Measurements from ENCODE around the gene UBE3B.
"Not testable (repeated sequence)": the region's sequence is repeated elsewhere in the genome, so short reads cannot be mapped to it uniquely, and the experiment has no call there.

UBE3B gene

DNA sequence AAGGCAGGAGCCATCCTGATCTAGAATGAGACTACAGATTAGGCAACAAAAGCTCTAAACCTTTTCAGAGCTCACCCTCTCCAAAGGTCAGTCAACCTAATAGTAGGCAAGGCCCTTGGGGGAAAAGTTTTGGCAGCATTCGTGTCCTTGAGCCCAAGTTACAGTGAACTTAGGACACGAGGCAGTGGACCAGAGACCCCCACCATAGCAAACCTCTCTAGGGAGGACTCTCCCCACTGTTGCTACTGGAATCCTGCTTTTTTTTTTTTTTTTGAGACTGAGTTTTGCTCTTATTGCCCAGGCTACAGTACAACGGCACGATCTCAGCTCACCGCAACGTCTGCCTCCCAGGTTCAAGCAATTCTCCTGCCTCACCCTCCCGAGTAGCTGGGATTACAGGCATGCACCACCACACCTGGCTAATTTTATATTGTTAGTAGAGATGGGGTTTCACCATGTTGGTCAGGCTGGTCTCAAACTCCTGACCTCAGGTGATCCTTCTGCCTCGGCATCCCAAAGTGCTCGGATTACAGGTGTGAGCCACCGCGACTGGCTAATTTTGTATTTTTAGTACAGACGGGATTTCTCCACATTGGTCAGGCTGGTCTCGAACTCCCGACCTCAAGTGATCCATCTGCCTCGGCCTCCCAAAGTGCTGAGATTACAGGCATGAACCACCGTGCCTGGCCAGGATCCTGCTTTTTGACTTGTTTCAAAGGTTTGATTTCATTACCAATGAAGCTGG is 3.7 kb upstream of the UBE3B start:
- not testable (repeated sequence) for DNase-seq (ENCODE audit: low read depth)

DNA sequence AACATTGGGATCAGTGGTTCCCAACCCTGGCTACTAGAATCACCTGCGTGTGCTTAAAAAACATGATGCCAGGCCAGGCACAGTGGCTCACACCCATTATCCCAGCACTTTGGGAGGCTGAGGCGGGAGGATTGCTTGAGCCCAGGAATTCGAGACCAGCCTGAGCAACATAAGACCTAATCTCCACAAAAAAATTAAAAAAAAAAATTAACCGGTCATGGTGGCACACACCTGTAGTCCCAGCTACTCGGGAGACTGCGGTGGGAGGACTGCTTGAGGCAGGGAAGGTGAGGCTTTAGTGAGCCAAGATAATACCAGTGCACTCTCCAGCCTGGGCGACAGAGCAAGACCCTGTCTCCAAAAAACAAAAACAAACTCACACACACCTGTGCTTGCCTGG is 2.3 kb upstream of the UBE3B start:
- DNase-seq (ENCODE audit: low read depth) = no peak

- DNase-seq (ENCODE audit: low read depth) = no peak
Observed at GRCh38 chr12:109475993-109476806, 1.2 kb upstream of the UBE3B start.

GRCh38 chr12:109476807-109477184 is 638 bp upstream of the UBE3B start:
- DNase-seq (ENCODE audit: low read depth) = no peak

- no peak for DNase-seq (ENCODE audit: low read depth)
Observed at GRCh38 chr12:109477963-109478315, 505 bp downstream of the UBE3B start.

DNA sequence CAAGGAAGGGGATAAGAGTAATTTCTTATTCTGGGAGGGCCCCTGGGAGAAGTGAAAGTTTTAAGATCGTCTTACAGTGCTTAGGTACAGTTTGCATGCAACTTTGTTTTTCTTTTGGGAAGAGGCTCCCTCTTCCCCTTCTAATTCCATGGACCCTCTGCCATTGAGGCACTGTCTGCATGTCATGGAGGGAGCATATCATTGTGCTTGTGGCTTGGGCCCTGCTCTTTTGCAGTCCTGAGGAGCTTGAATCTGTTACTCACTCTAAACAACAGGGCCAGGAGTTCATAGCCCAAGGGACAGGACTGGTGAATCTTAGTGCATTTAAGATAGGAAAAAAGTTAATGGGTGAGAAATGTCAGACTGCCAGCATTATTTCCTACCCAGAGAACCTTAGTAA is 2.3 kb downstream of the UBE3B start:
- DNase-seq (ENCODE audit: low read depth) = no peak

DNA sequence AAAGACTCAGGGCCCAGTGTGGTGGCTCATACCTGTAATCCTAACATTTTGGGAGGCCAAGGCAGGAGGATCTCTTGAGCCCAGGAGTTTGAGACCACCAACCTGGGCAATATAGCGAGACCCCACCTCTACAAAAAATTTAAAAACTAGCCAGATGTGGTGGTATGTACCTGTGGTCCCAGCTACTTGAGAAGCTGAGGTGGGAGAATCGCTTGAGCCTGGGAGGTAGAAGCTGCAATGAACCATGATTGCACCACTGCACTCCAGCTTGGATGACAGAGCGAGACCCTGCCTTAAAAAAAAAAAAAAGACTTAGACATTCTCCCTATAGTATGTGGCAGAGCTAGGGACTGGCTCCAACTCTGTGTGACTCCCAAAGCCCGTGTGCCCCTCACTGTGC is 2.9 kb downstream of the UBE3B start:
- no peak for DNase-seq (ENCODE audit: low read depth)

DNA sequence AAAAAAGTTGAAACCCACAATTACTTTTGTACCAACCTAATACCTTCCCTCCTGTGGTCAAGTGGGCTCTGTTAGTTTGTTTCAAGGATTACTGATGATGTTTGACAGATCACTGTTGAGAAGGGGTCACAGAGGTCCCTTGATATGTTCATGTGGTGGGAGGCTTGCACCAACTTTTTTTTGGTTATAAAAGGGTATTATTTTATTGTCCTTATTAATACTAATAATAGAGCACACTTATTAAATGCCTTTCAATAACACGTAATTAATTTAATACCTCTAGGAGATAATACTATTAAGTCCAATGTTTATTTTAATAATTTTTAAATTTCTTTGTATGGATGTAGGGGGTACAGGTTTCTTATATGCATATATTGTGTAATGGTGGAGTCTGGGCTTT is 4.4 kb downstream of the UBE3B start:
- no peak for DNase-seq (ENCODE audit: low read depth)

DNA sequence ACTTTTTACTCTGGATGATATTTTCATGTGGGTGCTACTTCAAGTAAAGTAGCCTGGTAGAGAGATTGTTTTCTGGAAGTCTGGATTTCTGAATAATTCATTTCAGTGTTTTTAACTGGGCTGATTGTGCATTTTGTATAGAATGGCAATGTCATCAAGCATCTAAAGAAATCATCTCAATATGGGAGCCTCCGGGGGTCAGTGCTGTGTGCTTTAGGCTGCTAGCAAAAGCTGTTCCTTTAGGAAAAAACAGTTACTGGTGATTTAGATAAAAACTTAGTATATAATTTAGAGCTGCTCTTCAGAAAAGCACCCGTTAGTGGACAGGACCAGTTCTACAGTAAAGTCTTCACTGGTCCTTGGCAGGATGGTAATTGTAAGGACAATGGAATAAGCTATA is 5.1 kb downstream of the UBE3B start:
- DNase-seq (ENCODE audit: low read depth) = no peak

- no peak for DNase-seq (ENCODE audit: low read depth)
Observed at GRCh38 chr12:109482894-109483293, 5.5 kb downstream of the UBE3B start.

DNA sequence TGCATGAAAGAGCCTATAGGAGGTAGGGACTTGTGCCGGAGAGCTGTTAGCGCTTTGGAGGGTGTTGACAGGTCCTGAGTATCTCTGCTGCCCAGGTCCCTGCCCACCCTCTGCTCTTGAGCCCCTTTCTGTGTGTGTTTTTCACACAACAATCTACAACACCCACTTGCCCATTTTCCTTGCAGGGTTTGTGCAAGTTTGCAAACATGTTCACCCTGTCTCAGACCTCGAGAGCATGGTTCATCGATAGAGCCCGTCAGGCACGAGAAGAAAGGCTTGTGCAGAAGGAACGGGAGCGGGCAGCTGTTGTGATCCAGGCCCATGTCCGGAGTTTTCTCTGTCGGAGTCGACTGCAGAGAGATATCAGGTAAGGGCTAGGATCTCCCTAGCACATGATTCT is 5.9 kb downstream of the UBE3B start:
- no peak for DNase-seq (ENCODE audit: low read depth)

DNA sequence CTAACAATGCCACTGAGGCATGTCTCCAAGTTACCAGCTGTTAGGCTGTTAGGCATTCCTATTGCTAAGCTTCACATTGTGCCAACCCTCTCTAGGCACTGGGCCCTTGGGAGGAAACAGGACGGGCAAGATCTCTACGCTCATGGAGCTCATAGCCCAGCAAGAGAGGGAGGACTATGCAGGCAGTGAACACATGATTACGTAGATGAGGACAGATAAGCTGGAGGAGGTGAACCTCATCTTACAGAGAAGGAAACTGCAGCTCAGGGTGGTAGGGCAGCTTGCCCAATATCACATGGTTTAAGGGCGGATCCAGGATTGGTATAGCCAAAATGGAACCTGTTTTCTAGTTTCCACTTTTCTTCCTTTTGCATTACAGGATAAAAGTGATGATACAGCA is 7.8 kb downstream of the UBE3B start:
- no peak for DNase-seq (ENCODE audit: low read depth)

DNA sequence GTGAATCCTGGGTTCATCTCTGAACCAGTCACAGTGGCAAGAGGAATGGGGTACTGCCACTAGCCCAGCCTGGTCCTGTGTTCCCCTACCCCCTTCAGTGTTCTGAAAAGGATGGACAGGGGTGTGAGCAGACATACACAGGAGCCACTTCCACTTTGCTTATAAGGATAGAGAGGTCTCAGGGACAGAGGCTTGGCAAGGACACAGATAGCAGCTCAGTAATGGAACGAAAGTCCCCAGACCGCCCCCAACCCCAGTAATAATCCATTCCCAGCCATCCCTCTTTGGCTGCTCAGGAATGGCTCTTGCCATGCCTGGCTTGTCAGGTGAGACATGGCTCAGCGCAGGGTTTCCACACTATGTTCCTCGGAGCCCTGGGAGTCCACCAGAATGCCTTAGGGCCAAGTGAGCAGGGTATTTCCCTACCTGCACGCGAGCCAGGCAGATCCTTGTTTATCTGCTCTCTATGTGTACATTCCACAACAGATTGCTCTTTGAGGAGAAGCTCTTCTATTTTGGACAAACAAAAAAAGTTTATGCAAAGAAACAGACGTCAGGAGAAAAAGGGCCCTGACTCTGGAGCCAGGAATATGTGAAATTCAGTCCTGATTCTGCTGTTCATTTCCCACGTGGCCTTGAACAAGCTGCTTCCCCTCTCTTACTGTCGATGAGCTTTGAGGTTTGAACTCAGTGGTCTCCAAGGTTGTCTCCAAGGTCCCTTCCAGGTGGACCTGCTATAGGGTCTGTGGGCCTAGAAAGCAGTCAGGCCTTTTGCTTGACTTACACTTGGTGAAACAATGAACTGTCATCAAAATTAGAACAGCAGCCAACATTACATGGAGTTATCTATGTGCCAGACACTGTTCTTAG is 10.0 kb downstream of the UBE3B start:
- no peak for DNase-seq (ENCODE audit: low read depth)

GRCh38 chr12:109488051-109488665 is 10.7 kb downstream of the UBE3B start:
- no peak for DNase-seq (ENCODE audit: low read depth)

DNA sequence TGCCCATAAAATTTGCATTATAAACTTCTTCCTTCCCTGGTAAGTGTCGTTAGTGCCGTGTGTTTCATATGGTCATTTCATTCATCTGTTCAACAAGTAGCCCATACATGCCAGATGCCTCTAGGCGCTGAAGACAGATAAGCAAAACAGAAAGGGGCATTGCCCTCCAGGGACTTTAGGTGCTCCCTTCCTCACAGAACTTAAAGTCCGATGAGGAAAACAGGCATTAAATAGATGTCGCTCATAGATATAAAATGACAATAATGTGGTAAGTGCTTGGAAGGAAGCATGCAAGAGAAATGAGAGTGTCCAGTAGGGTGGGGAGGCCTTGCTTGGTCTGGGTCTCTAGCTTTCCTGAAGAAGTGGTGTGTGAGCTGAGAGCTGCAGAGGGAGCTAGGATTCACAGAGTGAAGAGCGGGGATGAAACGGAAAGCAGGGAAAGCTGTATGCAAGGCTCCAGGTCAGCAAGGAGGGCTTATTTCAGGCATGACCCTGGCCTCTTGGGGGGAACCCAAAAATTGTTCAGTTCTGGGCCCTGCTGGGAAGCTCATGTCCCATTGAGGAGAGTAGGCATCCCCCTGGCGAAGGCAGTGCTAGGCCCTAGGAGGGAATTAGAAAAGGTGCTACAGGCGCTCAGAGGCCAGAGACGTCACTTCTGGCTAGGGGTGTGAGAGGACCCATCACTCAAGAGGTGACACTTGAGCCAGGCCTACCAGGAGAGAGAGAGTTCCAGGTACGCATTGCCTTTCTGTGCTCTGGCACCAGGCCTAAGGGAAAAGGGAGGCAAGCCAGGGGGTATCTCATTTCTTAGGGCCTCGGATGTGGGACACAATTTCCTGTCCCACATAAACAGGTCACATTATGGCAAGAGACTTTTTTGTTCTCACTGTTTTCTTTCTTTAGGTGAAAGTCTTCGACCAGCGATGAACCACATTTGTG is 11.9 kb downstream of the UBE3B start:
- DNase-seq (ENCODE audit: low read depth) = no peak

DNA sequence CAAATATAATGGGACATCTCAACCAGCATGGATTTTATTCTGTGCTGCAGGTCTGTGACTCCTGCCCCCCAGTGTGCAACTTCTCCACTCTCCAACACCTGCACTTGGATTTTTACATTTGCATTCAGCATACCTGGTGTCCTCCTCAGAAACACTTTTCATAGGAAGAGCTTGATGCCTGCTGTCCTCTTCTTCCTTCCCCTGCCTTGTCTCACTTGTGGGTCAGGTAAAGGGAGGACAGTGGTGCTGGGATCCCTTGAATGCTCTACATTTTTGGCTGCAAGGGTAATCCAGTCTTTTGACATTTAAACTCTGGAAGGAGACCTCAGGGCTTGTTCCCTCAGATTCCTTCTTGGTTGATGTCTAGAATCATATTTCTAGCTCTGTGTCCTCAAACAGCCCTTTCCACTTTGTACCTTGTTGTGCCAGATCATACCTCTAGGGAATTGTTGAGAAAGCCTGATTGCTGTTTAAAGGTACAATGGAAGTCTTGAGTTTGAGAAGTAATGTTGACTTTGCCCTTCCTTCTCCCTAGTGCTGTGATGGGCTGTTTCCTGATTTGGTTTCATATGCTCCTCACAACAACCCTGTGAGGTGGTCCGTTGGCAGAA is 12.6 kb downstream of the UBE3B start:
- no peak for DNase-seq (ENCODE audit: low read depth)

GRCh38 chr12:109491671-109492070 is 14.2 kb downstream of the UBE3B start:
- no peak for DNase-seq (ENCODE audit: low read depth)

DNA sequence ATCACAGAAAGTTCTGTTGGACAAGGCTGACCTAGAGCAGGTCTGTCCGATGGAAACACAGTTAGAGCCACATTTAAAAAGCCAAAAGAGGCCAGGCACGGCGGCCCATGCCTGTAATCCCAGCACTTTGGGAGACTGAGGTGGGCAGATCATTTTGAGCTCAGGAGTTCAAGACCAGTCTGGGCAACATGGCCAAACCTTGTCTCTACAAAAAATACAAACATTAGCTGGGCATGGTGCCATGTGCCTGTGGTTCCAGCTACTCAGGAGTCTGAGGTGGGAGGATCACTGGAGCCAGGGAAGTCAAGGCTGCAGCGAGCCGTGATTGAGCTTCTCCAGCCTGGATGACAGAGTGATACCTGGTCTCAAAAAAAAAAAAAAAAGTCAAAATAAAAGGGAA is 14.9 kb downstream of the UBE3B start:
- no peak for DNase-seq (ENCODE audit: low read depth)

GRCh38 chr12:109493090-109493489 is 15.7 kb downstream of the UBE3B start:
- DNase-seq (ENCODE audit: low read depth) = no peak

DNA sequence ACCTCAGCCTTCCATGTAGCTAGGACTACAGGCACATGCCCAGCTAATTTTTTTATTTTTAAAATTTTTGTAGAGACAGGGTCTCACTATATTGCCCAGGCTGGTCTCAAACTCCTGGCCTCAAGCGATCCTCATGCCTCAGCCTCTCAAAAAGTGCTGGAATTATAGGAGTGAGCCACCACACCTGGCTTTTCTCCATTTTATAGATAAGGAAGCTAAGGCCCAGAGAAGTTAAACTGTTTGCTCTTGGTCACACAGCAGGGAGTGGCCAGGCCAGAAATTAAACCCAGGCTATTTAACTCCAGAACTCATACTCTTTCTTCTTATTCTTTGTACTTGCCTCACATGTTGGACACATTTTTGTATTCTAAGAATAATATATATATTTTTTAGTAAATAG is 16.5 kb downstream of the UBE3B start:
- no peak for DNase-seq (ENCODE audit: low read depth)
